ENCODE data around the gene ZBTB17.
"Not testable (repeated sequence)": the region's sequence is repeated elsewhere in the genome, so short reads cannot be mapped to it uniquely, and the experiment has no call there.

The ZBTB17 gene

GRCh38 chr1:15934211-15935055 is 41.5 kb downstream of the ZBTB17 start:
- no peak for DNase-seq

DNA sequence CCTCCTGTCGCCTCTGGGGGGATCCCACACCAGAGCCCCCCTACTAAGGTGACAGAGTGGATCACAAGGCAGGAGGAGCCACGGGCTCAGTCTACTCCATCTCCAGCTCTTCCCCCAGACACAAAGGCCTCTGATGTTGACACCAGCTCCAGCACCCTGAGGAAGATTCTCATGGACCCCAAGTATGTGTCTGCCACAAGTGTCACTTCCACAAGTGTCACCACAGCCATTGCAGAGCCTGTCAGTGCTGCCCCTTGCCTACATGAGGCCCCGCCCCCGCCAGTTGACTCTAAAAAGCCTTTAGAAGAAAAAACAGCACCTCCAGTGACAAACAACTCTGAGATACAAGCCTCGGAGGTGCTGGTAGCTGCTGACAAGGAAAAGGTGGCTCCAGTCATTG is 42.2 kb downstream of the ZBTB17 start:
- no peak for DNase-seq

- DNase-seq = no peak
Observed at GRCh38 chr1:15932612-15933011, 43.3 kb downstream of the ZBTB17 start.

DNA sequence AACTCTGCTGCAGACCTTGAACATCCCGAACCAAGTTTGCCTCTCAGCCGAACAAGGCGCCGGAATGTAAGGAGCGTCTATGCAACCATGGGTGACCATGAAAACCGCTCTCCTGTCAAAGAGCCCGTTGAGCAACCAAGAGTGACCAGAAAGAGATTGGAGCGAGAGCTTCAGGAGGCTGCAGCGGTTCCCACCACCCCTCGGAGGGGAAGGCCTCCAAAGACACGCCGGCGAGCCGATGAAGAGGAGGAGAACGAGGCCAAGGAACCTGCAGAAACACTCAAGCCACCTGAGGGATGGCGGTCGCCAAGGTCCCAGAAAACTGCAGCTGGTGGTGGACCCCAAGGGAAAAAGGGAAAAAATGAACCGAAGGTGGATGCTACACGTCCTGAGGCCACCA is 44.0 kb downstream of the ZBTB17 start:
- DNase-seq = no peak

DNA sequence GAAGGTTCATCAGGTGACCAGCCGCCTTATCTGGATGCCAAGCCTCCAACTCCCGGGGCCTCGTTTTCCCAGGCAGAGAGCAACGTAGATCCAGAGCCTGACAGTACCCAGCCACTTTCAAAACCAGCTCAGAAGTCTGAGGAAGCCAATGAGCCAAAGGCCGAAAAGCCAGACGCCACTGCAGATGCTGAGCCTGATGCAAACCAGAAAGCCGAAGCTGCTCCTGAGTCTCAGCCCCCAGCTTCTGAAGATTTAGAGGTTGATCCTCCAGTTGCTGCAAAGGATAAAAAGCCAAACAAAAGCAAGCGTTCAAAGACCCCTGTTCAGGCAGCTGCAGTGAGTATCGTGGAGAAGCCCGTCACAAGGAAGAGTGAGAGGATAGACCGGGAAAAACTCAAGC is 44.5 kb downstream of the ZBTB17 start:
- no peak for DNase-seq

GRCh38 chr1:15928971-15929965 is 46.6 kb downstream of the ZBTB17 start:
- DNase-seq = no peak

- not testable (repeated sequence) for DNase-seq
Observed at GRCh38 chr1:15926448-15926847, 49.5 kb downstream of the ZBTB17 start.

DNA sequence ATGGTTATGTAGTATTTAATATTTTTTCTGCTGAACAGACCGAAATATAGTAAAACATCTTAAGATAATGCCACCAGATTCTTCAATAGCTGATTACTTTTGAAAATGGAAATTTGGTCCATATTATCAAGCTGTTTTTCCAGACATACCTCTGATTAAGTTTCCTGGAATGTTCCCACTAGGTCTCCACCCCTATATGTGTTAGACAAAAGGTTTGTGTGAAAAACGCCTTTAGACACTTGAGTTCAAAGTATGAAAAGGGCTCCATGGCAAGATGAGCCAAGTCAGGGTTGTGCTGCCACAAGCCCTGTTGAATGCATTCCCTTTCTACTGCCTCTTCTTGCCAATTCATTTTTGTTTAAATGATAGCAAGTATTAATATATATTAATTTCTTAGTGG is 52.7 kb downstream of the ZBTB17 start:
- DNase-seq = no peak

- no peak for DNase-seq
Observed at GRCh38 chr1:15918962-15919715, 56.8 kb downstream of the ZBTB17 start.

DNA sequence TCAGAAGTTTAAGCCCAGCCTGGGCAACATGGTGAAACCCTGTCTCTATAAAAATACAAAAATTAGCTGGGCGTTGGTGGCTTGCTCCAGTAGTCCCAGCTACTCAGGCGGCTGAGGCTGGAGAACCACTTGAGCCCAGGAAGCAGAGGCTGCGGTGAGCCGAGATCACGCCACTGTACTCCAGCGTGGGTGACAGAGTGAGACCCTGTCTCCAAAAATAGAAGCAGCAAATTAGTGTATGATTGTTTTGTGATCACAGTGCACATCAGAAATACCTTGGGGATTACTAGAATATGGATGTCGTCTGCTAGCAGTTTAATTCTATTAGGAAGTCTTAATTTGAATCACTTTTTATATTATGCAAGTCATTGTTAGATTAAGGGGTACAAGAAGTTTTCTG is 59.0 kb downstream of the ZBTB17 start:
- DNase-seq = no peak

DNA sequence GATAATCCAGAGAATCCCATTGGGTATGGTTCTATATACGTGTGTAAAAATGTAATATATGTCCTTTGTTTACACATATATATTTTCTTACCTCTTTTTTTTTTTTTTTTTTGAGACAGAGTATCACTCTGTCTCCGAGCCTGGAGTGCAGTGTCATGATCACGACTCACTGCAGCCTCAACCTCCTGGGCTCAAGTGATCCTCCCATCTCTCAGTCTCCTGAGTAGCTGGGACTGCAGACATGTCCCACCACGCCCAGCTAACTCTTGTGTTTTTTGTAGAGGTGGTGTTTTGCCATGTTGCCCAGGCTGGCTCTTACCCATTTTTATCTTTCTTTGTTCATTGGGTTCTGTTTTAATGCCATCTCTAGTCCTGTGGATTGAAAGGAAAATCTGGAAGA is 59.5 kb downstream of the ZBTB17 start:
- DNase-seq = no peak

DNA sequence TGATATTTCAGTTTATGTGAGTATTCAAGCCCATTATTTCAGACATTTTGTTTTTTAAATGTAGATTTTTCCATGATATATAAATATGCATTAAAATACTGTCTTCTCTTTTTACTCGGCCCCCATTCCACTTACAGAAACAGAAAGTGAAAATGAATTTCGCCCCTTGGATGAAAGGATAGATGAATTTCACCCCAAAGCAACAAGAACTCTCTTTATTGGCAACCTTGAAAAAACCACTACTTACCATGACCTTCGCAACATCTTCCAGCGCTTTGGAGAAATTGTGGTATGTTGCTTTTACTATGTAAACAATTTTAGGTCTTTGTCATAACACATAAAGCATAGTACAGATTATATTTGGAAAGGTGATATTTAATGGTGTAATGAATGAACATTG is 59.9 kb downstream of the ZBTB17 start:
- DNase-seq = no peak

DNA sequence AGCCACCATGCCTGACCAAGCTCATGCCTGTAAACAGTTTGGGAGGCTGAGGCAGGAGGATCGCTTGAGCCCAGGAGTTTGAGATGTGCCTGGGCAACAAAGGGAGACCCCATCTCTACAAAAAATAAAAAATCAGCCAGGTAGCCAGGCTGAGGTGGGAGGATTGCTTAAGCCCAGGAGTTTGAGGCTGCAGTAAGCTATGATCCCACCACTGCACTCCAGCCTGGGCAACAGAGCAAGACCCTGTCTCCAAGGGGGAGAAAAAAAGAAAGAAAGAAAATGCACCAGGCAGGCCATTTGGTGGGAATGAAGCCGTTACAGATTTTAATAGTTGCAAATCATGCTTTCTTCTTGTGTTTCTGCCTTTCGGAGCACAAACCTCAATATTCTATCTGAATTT is 62.3 kb downstream of the ZBTB17 start:
- not testable (repeated sequence) for DNase-seq

DNA sequence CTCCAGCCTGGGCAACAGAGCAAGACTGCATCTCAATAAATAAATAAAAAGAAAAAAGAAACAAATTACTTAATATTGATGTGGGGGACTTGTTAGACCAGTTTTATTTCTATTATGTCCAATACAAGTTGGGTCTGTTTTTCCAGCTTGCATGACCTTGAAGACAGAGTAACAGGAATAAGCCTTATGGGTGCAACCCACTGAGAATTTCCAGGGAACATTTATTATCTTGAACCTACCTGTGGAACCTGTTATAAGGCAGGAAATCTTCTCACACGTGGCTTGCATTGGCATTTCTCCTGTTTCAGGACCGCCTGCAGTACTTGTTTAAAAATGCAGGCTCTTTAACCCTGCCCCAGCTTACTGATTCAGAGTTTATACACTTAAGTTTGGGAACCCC is 64.0 kb downstream of the ZBTB17 start:
- no peak for DNase-seq

- no peak for DNase-seq
Observed at GRCh38 chr1:15911141-15911540, 64.8 kb downstream of the ZBTB17 start.

GRCh38 chr1:15908597-15908996 is 67.3 kb downstream of the ZBTB17 start:
- DNase-seq = no peak

GRCh38 chr1:15902882-15903281 is 73.0 kb downstream of the ZBTB17 start:
- DNase-seq = no peak

DNA sequence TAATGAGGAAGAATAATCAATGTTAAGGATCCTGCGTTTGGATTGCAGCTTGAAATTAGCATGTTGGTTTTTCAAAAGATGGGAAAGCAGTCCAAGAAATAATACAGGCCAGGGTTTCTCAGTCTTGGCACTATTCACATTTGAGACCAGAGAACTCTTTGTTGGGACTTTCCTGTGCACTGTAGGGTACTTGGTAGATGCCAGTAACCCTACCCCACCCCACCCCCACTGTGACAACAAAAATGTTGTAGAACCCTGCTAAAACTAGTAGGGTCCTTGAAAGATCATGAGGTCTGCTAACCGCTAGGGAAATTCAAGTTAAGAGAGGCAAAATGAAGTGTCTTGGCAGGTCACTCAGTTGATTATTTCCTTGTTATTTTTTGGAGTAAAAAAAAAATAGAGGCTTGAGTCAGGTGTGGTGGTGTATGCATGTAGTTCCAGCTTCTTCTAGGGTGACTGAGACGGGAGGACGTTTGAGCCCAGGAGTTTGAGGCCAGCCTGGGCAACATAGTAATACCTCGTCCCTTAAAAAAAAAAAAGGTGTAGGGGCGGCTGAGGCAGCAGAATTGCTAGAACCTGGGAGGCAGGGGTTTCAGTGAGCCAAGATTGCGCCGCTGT is 75.1 kb downstream of the ZBTB17 start:
- DNase-seq = no peak

- no peak for DNase-seq
Observed at GRCh38 chr1:15899266-15899665, 76.6 kb downstream of the ZBTB17 start.

DNA sequence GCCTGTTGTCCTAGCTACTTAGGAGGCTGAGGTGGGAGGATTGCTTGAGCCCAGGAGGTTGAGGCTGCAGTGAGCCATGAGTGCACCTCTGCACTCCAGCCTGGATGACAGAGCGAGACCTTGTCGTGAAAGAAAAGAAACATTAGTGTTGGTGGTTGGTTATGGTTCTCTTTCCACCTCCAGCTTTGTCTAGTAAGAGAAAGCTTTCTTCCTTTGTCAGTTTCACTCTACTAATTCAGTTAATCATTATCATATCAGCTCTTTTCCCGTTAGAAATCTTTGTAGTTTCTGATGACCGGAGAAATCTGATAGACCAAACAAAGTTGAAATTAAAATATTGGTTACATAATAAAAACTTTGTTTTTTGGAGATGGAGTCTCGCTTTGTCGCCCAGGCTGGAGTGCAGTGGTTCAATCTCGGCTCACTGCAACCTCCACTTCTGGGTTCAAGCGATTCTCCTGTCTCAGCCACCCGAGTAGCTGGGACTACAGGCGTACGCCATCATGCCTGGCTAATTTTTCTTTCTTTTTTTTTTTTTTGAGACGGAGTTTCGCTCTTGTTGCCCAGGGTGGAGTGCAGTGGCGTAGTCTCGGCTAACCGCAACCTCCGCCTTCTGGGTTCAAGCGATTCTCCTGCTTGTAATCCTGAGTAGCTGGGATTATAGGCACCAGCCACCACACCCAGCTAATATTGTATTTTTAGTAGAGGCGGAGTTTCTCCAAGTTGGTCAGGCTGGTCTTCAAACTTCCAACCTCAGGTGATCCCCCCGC is 78.9 kb downstream of the ZBTB17 start:
- DNase-seq = not testable (repeated sequence)

DNA sequence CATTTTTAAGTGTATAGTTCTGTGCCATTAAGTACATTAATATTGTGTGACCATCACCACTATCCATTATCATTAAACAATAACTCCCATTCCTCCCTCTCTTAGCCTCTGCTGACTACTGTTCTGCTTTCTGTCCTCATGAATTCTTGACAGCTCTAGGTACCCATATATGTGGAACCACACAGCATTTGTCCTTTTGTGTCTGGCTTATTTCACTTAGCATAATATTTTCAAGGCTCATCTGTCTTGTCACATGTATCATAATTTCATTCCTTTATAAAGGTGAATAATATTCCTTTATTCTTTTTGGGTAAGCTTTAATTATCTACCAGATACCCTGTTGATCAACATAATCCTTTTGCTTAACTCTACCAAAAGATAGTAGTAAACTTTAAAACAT is 80.7 kb downstream of the ZBTB17 start:
- DNase-seq = no peak
